Measurements from ENCODE around the gene AIMP2. TPM values are rescaled to one million over a fixed set of nuclear protein-coding genes. Genes with fewer than 3 reads are reported as not detected.

The AIMP2 gene
- total RNA-seq, 8 experiments from 2014 or later, result 20.7 to 73.5 (median 46.4) TPM

DNA sequence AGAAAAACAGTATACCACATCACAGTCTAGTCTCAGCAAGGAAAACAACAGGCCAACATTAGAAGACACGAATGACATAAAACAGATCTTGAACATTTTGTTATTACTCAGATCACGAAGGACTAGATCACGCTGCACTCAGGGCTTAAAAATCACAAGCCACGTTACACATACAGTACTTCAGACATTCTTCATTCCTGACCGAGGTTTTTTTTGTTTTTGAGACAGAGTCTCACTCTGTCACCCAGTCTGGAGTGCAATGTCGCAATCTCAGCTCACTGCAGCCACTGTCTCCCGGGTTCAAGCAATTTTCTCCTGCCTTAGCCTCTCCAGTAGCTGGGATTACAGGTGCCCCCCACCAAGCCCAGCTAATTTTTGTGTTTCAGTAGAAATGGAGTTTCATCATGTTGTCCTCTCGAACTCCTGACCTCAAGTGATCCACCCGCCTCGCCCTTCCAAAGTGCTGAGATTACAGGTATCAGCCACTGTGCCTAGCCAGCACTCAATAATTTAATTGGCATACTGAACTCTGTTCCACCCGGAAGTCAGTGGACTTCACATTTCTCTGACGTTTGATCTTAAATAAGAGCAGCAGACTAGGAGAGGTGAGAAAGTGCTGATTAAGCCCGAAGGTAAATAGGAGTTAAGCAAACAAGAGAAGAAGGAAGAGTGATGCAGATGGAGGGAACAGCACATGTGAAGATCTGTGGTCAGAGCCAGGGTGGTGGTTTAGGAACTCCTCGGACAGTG, 3.5 kb downstream of the AIMP2 start:
- in situ Hi-C loops (cut with MboI; ENCODE audit: low pct_unique_long_range_greater_than_20kb in 2 of 9, low sequenced_read_pairs in 9 of 9, unreplicated experiment in 9 of 9), result no loop called here
- Histone ChIP-seq H3K4me3 (no peak overlapping the region), H3K4me1 (replicated peaks in 1 of 2) (peaks cover 31 to 36% of the 10 kb centered on the region in 2 donors), H3K27ac (no peak overlapping the region)
- ATAC-seq (replicated peaks in 6 of 8), result no peak
- WGBS, 10 experiments, result 76 to 100% (median 92%) methylated on average over 1 to 14 of the region's 14 CpGs

DNA sequence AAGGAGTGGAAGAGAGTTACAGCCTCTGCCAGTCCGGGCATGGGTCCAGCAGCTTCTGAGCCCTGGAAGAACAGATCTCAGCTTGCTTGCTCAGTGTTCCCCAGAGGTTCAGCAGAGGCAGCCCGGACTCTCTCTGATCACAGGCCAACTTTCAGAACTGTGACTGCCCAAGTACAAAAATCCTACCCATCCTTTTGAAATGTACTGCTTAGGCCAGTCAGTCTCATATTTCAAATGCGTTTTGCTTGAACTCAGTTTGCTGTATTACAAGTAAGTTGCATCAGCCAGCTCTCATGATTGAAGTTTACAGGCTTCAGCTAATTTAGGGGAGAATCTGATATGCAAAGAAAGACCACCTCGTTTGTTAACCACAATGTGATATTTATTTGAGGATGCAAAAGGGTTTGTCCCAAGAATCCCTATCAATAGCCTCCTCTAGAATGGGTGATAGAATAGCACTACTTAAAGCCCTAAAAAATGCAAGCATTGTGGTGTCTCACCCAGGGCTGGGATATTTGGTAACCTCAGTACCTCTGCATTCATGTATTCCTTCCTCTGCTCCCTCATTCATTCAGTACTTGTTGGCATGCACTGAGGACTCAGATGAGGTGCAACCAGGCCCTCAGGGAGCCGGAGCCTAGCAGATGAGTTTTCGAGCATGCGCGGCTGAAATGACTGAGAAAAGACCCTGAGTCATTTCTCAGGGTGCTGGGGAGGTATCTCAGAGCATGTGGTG, 7.0 kb downstream of the AIMP2 start:
- Histone ChIP-seq H3K4me3 (no peak overlapping the region), H3K27ac (peak overlapping the region; percentile 89 to 94), H3K4me1 (replicated peaks in 1 of 2) (peaks cover 19 to 24% of the 10 kb centered on the region in 2 donors)
- ATAC-seq (replicated peaks in 6 of 8), result peak in 7 of 8 experiments; percentile 64 to 90 (median 81)
- WGBS, 10 experiments, result 0 to 100% (median 70%) methylated on average over 1 to 7 of the region's 8 CpGs
- in situ Hi-C loops (cut with MboI; ENCODE audit: low pct_unique_long_range_greater_than_20kb in 2 of 9, low sequenced_read_pairs in 9 of 9, unreplicated experiment in 9 of 9), result no loop called here

DNA sequence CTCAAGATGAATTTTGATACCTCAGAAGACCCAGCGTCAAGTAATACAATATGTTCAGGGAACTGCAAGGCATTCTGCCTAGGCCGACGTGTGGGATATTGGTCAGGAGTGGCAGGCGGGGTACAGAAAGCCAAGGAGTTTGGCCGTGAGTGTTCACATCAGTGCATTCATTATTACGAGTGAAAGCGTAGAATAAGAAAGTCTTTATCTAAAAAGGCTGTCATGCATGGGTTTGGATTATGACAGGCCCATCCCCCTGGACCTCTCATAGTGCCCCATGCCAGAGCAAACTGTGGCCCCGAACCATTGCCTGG, 7.5 kb downstream of the AIMP2 start:
- no peak overlapping the region for H3K4me3 ChIP-seq
- in situ Hi-C loops (cut with MboI; ENCODE audit: low pct_unique_long_range_greater_than_20kb in 2 of 9, low sequenced_read_pairs in 9 of 9, unreplicated experiment in 9 of 9), result no loop called here
- peak overlapping the region; percentile 89 to 94 for H3K27ac ChIP-seq
- 89 to 100% (median 100%) methylated on average over 1 to 8 of the region's 8 CpGs; no CpG with 5 or more reads in 3 of the 10 experiments for WGBS, 10 experiments
- H3K4me1 ChIP-seq (replicated peaks in 1 of 2), result peaks cover 16 to 24% of the 10 kb centered on the region in 2 donors
- ATAC-seq (replicated peaks in 6 of 8), result no peak

DNA sequence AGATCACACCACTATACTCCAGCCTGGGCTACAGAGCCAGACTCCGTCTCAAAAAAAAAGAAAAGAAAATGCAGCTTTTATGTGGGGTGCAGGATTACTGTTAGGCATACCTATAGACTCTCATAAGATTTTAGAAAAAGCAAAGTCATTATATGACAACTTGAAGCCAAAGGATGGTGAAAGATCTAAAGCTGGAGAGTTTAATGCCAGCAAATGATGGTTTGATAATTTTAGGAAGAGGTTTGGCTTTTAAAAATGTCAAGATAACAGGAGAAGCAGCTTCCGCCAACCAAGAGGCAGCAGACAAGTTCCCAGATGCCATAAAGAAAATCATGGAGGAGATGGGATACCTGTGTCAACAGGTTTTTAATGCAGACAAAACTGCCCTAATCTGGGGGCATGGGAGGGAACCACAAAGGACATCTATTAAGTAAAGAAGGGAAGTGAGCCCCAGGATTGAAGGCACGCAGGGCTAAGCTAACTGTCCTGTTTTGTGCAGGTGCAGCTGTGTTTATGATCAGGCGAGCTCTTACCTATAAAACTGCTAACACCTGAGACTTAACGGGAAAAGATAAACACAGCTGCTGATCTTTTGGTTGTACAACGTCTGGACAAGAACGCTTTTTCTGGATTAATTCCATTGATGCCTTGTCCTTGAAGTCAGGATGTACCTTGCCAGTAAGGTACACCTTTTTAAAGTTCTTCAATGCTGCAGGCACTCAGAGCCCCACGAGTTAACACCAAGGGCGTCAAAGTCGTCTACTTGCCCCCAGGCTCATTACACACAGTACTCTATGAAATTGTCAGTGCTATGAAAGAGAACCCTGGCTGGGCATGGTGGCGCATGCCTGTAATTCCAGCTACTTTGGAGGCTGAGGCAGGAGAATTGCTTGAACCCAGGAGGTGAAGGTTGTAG, 11.6 kb downstream of the AIMP2 start:
- 80 to 100% (median 93%) methylated on average over 3 to 11 of the region's 11 CpGs; no CpG with 5 or more reads in 2 of the 10 experiments for WGBS, 10 experiments
- in situ Hi-C loops (cut with MboI; ENCODE audit: low pct_unique_long_range_greater_than_20kb in 2 of 9, low sequenced_read_pairs in 9 of 9, unreplicated experiment in 9 of 9), result no loop called here

DNA sequence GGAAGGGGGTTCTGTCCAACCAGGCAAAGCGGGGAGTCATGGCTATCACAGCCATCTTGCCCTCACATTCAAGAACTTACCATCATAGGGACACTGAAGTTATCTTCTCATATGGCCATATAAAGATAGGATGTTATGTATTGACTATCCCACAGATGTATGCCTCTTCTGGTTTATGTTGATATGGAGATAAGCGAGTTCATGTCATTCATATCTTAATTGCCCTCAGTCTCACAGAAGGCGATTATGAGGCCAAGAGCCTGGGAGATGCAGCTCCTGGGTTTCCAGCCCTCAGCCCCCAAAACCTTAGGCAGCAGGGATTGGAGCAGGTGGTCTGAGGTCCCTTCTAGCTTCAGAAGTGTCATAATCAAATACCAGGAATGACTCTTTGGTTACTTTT, 13.6 kb downstream of the AIMP2 start:
- no peak for ATAC-seq (replicated peaks in 6 of 8)
- Histone ChIP-seq H3K4me1 (replicated peaks in 1 of 2) (no peaks in the 10 kb centered on the region), H3K27ac (no peak overlapping the region), H3K4me3 (no peak overlapping the region)
- 100% methylated on average over 2 of the region's 3 CpGs; no CpG with 5 or more reads in 9 of the 10 experiments for WGBS, 10 experiments
- in situ Hi-C loops (cut with MboI; ENCODE audit: low pct_unique_long_range_greater_than_20kb in 2 of 9, low sequenced_read_pairs in 9 of 9, unreplicated experiment in 9 of 9), result no loop called here

More for the DNA sequence above, 11.6 kb downstream of the AIMP2 start:
- no peak overlapping the region for H3K27ac ChIP-seq
- H3K4me3 ChIP-seq, result no peak overlapping the region
- H3K4me1 ChIP-seq (replicated peaks in 1 of 2), result peaks cover 9 to 15% of the 10 kb centered on the region in 2 donors
- no peak for ATAC-seq (replicated peaks in 6 of 8)

DNA sequence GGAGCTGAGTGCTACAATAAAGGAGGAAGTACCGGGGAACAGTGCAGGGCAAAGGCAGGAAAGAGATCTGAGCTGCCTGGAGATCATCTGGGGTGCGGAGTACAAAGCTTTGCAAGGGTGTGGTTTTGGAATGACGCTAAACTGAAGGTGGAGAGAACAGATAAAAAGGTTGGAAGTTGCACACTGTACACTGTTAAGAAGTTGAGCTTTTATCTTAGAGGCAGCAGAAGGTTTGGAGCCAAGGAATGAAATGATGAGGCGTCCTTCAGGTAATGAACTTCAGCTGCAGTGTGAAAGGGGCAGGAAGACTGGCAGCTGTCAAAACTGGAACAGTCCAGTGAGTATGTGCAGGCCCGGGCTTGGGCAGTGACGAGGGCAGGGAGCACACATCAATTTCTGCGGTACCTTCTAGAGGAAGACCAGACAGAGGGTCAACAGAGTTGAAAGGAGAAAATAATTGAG, 14.9 kb downstream of the AIMP2 start:
- no peak overlapping the region for H3K4me3 ChIP-seq
- H3K4me1 ChIP-seq (replicated peaks in 1 of 2), result no peaks in the 10 kb centered on the region
- WGBS, 10 experiments, result 80 to 100% (median 97%) methylated on average over 1 to 7 of the region's 7 CpGs; no CpG with 5 or more reads in 1 of the 10 experiments
- in situ Hi-C loops (cut with MboI; ENCODE audit: low pct_unique_long_range_greater_than_20kb in 2 of 9, low sequenced_read_pairs in 9 of 9, unreplicated experiment in 9 of 9), result no loop called here
- ATAC-seq (replicated peaks in 6 of 8), result no peak
- no peak overlapping the region for H3K27ac ChIP-seq

DNA sequence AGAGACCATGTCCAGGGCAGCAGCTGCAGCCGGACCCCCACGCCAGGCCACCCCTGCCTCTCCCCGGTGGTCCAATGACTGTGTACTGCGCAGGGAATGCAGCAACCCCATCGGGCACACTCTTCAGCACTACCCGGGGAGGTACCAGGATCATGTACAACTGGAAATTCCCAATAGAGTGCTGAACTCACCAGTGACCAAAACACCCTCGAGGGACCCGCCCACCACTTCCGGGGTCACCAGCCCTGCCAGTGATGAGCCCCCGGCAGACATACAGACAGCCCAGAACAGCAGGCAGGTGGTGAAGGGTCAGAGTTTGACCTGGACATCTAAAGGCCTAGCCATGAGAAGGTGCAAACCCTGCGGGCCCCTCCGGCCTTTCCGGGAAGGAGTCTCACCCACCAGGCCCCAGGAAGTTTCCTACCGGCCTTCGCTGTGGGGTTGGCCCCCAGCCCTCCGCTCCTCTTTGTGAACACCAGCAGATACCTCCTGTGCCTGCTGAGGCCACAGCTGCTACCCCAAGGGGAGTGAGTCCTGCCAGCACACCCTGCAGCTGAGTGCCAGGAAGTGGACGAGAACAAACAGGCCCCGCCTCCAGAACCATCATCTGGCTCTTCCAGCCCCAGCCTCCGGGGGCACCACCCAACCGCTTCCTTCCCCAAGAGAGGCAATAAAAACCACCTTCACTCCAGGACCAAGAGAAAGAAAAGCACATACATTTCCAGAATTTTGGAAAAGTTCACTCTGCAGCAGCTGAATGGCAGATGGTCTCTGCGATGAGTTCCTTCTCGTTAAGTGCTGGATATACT, 17.1 kb downstream of the AIMP2 start:
- in situ Hi-C loops (cut with MboI; ENCODE audit: low pct_unique_long_range_greater_than_20kb in 2 of 9, low sequenced_read_pairs in 9 of 9, unreplicated experiment in 9 of 9), result no loop called here
- Histone ChIP-seq H3K27ac (no peak overlapping the region), H3K4me1 (replicated peaks in 1 of 2) (no peaks in the 10 kb centered on the region), H3K4me3 (no peak overlapping the region)
- peak in 5 of 8 experiments; percentile 18 to 93 (median 92) for ATAC-seq (replicated peaks in 6 of 8)
- 40 to 100% (median 90%) methylated on average over 1 to 12 of the region's 22 CpGs; no CpG with 5 or more reads in 1 of the 10 experiments for WGBS, 10 experiments

DNA sequence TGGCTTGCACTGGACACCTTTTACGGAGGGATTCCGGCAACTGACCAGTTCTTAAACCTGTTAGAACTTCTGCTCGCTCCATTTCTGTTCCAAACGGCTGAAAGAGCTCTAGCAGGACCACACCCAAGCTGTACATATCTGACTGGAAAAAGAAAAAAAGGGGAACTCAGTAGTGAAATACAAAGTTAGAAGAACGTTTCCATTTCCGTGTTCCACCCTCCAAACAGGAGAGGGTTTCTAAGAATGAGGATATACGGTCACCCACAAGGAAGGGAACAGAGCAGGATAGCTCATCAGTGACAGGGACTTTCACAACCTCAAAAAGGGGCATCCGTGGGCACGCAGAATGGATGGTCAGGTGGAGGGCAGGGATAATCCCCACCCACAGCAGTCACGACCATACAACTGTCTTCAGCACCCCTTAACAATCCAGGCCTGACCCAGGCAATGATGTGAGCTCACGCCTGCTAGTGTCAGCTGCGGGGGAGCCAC, 17.8 kb downstream of the AIMP2 start:
- WGBS, 10 experiments, result 78 to 96% (median 88%) methylated on average over 2 to 9 of the region's 12 CpGs; no CpG with 5 or more reads in 2 of the 10 experiments
- in situ Hi-C loops (cut with MboI; ENCODE audit: low pct_unique_long_range_greater_than_20kb in 2 of 9, low sequenced_read_pairs in 9 of 9, unreplicated experiment in 9 of 9), result no loop called here
- no peaks in the 10 kb centered on the region for H3K4me1 ChIP-seq (replicated peaks in 1 of 2)
- no peak overlapping the region for H3K27ac ChIP-seq
- H3K4me3 ChIP-seq, result no peak overlapping the region
- ATAC-seq (replicated peaks in 6 of 8), result peak in 1 of 8 experiments; percentile 9

DNA sequence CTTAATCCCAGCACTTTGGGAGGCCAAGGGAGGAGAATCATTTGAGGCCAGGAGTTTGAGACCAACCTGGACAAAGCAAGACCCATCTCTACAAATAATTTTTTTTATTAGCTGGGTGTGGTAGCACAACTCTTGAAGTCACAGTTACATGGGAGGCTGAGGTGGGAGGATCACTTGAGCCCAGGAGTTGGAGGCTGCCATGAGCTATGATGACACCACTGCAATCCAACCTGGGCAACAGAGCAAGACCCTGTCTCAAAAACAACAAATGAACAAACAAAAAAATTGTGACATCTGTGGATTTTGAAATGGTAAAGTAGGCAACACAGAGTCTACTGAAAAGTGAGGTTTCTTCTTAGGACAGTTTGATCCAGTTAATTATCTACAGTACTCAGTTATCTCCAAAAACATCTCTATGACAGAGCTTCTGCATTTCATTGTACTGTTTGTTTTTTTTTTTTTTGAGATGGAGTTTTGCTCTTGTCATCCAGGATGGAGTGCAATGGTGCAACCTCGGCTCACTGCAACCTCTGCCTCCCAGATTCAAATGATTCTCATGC, 18.8 kb downstream of the AIMP2 start:
- no peak for ATAC-seq (replicated peaks in 6 of 8)
- no peak overlapping the region for H3K27ac ChIP-seq
- in situ Hi-C loops (cut with MboI; ENCODE audit: low pct_unique_long_range_greater_than_20kb in 2 of 9, low sequenced_read_pairs in 9 of 9, unreplicated experiment in 9 of 9), result no loop called here

DNA sequence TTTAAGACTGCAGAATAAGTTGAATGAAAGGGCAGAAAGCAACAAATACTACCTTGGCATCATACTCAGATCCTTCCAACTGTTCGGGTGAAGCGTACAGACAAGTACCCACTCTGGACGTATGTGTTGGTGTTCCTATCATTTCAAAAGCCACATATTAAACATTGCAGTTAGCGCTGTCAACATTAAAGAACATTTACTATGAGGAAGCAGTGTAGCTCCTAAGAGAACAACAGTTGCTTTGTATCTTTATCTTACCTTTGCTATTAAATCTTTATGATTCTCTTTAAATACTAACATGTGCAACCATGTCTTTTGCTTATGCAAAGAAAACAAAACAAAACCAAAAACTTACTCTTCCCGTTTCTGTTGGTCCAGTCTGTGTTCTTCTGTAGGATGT, 19.5 kb downstream of the AIMP2 start:
- Histone ChIP-seq H3K4me1 (replicated peaks in 1 of 2) (no peaks in the 10 kb centered on the region), H3K27ac (no peak overlapping the region), H3K4me3 (no peak overlapping the region)
- in situ Hi-C loops (cut with MboI; ENCODE audit: low pct_unique_long_range_greater_than_20kb in 2 of 9, low sequenced_read_pairs in 9 of 9, unreplicated experiment in 9 of 9), result no loop called here
- 70 to 100% (median 96%) methylated on average over 2 to 5 of the region's 5 CpGs; no CpG with 5 or more reads in 2 of the 10 experiments for WGBS, 10 experiments
- no peak for ATAC-seq (replicated peaks in 6 of 8)

More for the DNA sequence above, 18.8 kb downstream of the AIMP2 start:
- 100% methylated on average over 1 of the region's 1 CpG; no CpG with 5 or more reads in 8 of the 10 experiments for WGBS, 10 experiments
- Histone ChIP-seq H3K4me1 (replicated peaks in 1 of 2) (no peaks in the 10 kb centered on the region), H3K4me3 (no peak overlapping the region)

DNA sequence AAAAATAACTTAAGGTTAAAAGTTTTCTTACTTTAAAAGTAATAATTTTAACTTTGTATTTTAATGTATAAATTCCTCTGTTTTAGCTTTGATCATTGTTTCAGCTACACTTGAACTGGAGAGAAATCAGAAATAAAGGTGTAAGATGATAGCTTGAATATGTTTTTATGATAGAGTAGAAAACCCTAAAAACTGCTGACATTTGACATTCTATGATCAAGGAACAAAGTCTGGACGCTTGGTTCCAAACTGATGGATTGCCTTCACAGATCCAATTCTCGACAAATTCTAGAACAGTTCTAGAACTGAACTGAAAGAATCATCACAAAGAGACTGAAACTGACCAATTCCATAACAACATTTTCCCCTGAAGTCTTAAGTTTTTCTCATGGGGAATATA, 21.9 kb downstream of the AIMP2 start, which contains the start of gene ANKRD61:
Gene ANKRD61 (plus strand): TSS at position 389 of the 400 bp plus-strand sequence. CDS start 0 bp downstream, at position 389.
- in situ Hi-C loops (cut with MboI; ENCODE audit: low pct_unique_long_range_greater_than_20kb in 2 of 9, low sequenced_read_pairs in 9 of 9, unreplicated experiment in 9 of 9), result no loop called here
- H3K4me3 ChIP-seq, result no peak within 1 kb of the TSS
- H3K27ac ChIP-seq, result no peak within 1 kb of the TSS
- WGBS, 10 experiments, result 80 to 100% (median 93%) methylated on average over 1 to 2 of the region's 2 CpGs; no CpG with 5 or more reads in 4 of the 10 experiments
- ATAC-seq (replicated peaks in 6 of 8), result no peak
- H3K4me1 ChIP-seq (replicated peaks in 1 of 2), result no peaks in the 10 kb centered on the region
